ENCODE data around the gene WEE2. TPM values are rescaled to one million over a fixed set of nuclear protein-coding genes. Genes with fewer than 3 reads are reported as not detected.

The WEE2 gene
- polyA plus RNA-seq (0.34 and 0.63 TPM in 2 replicates), polyA minus RNA-seq (0.24 and 1.4 TPM in 2 replicates)

DNA sequence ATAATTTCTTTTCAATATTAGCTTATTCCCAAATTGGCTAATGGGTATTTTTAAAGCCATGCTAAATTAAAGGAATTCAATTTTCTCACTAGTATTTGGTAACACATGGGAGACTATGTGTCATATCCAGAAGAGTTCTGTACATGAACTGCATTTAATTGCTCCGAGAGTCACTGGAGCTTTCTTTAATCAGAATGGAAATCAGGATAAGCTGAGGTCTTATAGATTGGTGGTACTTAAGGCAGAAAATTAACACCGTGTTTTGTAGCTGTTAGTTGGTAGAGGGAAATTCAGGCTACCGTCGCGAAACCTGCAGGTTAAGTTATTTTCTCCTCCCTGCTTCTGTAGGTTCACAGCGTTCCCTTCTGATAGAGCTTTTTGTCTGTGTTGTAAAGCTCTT lies at the start of gene WEE2:
TSS of gene WEE2 (plus strand) at position 3 of the 400 bp plus-strand sequence. CDS start 406 bp downstream, outside the sequence.
- no peaks in the 10 kb centered on the region for H3K9me2 ChIP-seq (ENCODE audit: insufficient read depth, low read length)
- H3K9me3 ChIP-seq (ENCODE audit: low read length): no peaks in the 10 kb centered on the region

GRCh38 chr7:141659501-141659900 lies 48.7 kb upstream of the WEE2 start:
- Histone ChIP-seq H3K9me3 (ENCODE audit: low read length) (no peaks in the 10 kb centered on the region), H3K4me3 (ENCODE audit: low read length) (no peak overlapping the region), H3K79me2 (replicated peaks; ENCODE audit: insufficient read depth, low read length) (no peaks in the 10 kb centered on the region), H3K27me3 (ENCODE audit: insufficient read depth, low read depth, low read length) (no peaks in the 10 kb centered on the region), H4K20me1 (ENCODE audit: insufficient read depth) (no peaks in the 10 kb centered on the region), H3K9me2 (ENCODE audit: insufficient read depth, low read length) (no peaks in the 10 kb centered on the region), H3K27ac (ENCODE audit: low read length) (no peak overlapping the region), H3K9ac (ENCODE audit: low read length) (no peak overlapping the region), H3K36me3 (ENCODE audit: insufficient read depth, low read length) (no peaks in the 10 kb centered on the region), H2AFZ (ENCODE audit: low read depth, low read length) (no peak overlapping the region), H3F3A (ENCODE audit: insufficient read depth, low read length, poor library complexity, severe bottlenecking) (no peaks in the 10 kb centered on the region), H3K4me2 (ENCODE audit: low read length) (no peak overlapping the region)
- TF ChIP-seq EZH2 (IDR thresholded peaks at IDR 0.05; ENCODE audit: borderline replicate concordance, insufficient read depth, low read length, poor library complexity, severe bottlenecking): no peak

More for the DNA sequence above, at the start of gene WEE2:
- H3K27ac ChIP-seq (ENCODE audit: low read length): no peak within 1 kb of the TSS
- no peak within 1 kb of the TSS for H2AFZ ChIP-seq (ENCODE audit: low read depth, low read length)
- H3K36me3 ChIP-seq (ENCODE audit: insufficient read depth, low read length): no peaks in the 10 kb centered on the region
- H3F3A ChIP-seq (ENCODE audit: insufficient read depth, low read length, poor library complexity, severe bottlenecking): no peaks in the 10 kb centered on the region
- H3K4me3 ChIP-seq (ENCODE audit: low read length): no peak within 1 kb of the TSS
- TF ChIP-seq EZH2 (IDR thresholded peaks at IDR 0.05; ENCODE audit: borderline replicate concordance, insufficient read depth, low read length, poor library complexity, severe bottlenecking) (no peak), CTCF (IDR thresholded peaks at IDR 0.05; ENCODE audit: poor library complexity, severe bottlenecking) (no peak), TAF1 (IDR thresholded peaks at IDR 0.05; ENCODE audit: low read depth) (no peak), POLR2AphosphoS5 (IDR thresholded peaks at IDR 0.05) (no peak)
- H3K79me2 ChIP-seq (replicated peaks; ENCODE audit: insufficient read depth, low read length): no peaks in the 10 kb centered on the region
- no peak within 1 kb of the TSS for H3K9ac ChIP-seq (ENCODE audit: low read length)
- no peaks in the 10 kb centered on the region for H4K20me1 ChIP-seq (ENCODE audit: insufficient read depth)
- H3K27me3 ChIP-seq (ENCODE audit: insufficient read depth, low read depth, low read length): no peaks in the 10 kb centered on the region
- H3K4me2 ChIP-seq (ENCODE audit: low read length): no peak within 1 kb of the TSS

- Histone ChIP-seq H3K9me3 (ENCODE audit: low read length) (no peaks in the 10 kb centered on the region), H2AFZ (ENCODE audit: low read depth, low read length) (no peak overlapping the region), H3K27me3 (ENCODE audit: insufficient read depth, low read depth, low read length) (no peaks in the 10 kb centered on the region), H4K20me1 (ENCODE audit: insufficient read depth) (no peaks in the 10 kb centered on the region), H3K79me2 (replicated peaks; ENCODE audit: insufficient read depth, low read length) (no peaks in the 10 kb centered on the region), H3K9me2 (ENCODE audit: insufficient read depth, low read length) (no peaks in the 10 kb centered on the region), H3K9ac (ENCODE audit: low read length) (no peak overlapping the region), H3K4me2 (ENCODE audit: low read length) (no peak overlapping the region), H3K4me3 (ENCODE audit: low read length) (no peak overlapping the region), H3F3A (ENCODE audit: insufficient read depth, low read length, poor library complexity, severe bottlenecking) (no peaks in the 10 kb centered on the region), H3K27ac (ENCODE audit: low read length) (no peak overlapping the region), H3K36me3 (ENCODE audit: insufficient read depth, low read length) (no peaks in the 10 kb centered on the region)
- TF ChIP-seq POLR2AphosphoS5 (IDR thresholded peaks at IDR 0.05) (no peak), EZH2 (IDR thresholded peaks at IDR 0.05; ENCODE audit: borderline replicate concordance, insufficient read depth, low read length, poor library complexity, severe bottlenecking) (no peak), MXI1 (conservative IDR thresholded peaks at IDR 0.05; ENCODE audit: poor library complexity, severe bottlenecking) (no peak), TAF1 (IDR thresholded peaks at IDR 0.05; ENCODE audit: low read depth) (no peak), SMC3 (conservative IDR thresholded peaks at IDR 0.05; ENCODE audit: poor library complexity) (no peak), EP300 (conservative IDR thresholded peaks at IDR 0.05; ENCODE audit: poor library complexity, severe bottlenecking) (no peak), CTCF (IDR thresholded peaks at IDR 0.05; ENCODE audit: poor library complexity, severe bottlenecking) (no peak), RAD21 (conservative IDR thresholded peaks at IDR 0.05) (no peak)
- TF ChIP-seq, protein P1, sequence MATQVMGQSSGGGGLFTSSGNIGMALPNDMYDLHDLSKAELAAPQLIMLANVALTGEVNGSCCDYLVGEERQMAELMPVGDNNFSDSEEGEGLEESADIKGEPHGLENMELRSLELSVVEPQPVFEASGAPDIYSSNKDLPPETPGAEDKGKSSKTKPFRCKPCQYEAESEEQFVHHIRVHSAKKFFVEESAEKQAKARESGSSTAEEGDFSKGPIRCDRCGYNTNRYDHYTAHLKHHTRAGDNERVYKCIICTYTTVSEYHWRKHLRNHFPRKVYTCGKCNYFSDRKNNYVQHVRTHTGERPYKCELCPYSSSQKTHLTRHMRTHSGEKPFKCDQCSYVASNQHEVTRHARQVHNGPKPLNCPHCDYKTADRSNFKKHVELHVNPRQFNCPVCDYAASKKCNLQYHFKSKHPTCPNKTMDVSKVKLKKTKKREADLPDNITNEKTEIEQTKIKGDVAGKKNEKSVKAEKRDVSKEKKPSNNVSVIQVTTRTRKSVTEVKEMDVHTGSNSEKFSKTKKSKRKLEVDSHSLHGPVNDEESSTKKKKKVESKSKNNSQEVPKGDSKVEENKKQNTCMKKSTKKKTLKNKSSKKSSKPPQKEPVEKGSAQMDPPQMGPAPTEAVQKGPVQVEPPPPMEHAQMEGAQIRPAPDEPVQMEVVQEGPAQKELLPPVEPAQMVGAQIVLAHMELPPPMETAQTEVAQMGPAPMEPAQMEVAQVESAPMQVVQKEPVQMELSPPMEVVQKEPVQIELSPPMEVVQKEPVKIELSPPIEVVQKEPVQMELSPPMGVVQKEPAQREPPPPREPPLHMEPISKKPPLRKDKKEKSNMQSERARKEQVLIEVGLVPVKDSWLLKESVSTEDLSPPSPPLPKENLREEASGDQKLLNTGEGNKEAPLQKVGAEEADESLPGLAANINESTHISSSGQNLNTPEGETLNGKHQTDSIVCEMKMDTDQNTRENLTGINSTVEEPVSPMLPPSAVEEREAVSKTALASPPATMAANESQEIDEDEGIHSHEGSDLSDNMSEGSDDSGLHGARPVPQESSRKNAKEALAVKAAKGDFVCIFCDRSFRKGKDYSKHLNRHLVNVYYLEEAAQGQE (IDR thresholded peaks at IDR 0.05; ENCODE audit: borderline replicate concordance): no peak
These were observed 47.9 kb upstream of the WEE2 start for GRCh38 chr7:141660259-141660658.
